Gastrocnemius medialis (tissue), 4 donors: ENCODE data around the gene UTRN. TPM values are rescaled to one million over a fixed set of nuclear protein-coding genes. Genes with fewer than 3 reads are reported as not detected.

Experiments
- ATAC-seq, 2 donors: fragments of 150-250 bp; one replicate each; pipeline ENCODE4 v1.9.1; 2016
- DNase-seq, 2 donors: peaks; one replicate each; pipeline ENCODE4 v3.0.0-alpha.2; 2019
- H3K27ac ChIP-seq, 4 donors: fragments of 200-600 bp; sonication (generic); 1 replicate in 1 of 4; 2 replicates in 3 of 4; pipeline ENCODE4 v1.5.1; 2016 to 2018; ENCODE audit warnings: mild to moderate bottlenecking in 2 of 4, moderate library complexity in 1 of 4
- H3K27me3 ChIP-seq, 3 donors: fragments of 200-600 bp; sonication (generic) in 2 of 3; 1 replicate in 1 of 3; 2 replicates in 2 of 3; pipeline versions ENCODE4 v1.5.1 to v1.6.0; 2016 to 2019; ENCODE audit warnings: mild to moderate bottlenecking in 1 of 3, moderate library complexity in 1 of 3
- H3K36me3 ChIP-seq, 2 donors: fragments of 200-600 bp; sonication (generic) in 1 of 2; one replicate each; pipeline ENCODE4 v1.5.1; 2017 to 2018
- H3K4me1 ChIP-seq, 2 donors: fragments of 200-600 bp; sonication (generic) in 1 of 2; one replicate each; pipeline ENCODE4 v1.5.1; 2016 to 2017; ENCODE audit warnings: mild to moderate bottlenecking in 2 of 2
- H3K4me3 ChIP-seq, 4 donors: fragments of 200-600 bp; sonication (generic) in 3 of 4; 1 replicate in 1 of 4; 2 replicates in 3 of 4; pipeline ENCODE4 v1.5.1; 2016 to 2019; ENCODE audit warnings: mild to moderate bottlenecking in 2 of 4
- H3K9me3 ChIP-seq, 3 donors: fragments of 200-600 bp; sonication (generic) in 2 of 3; 1 replicate in 1 of 3; 2 replicates in 2 of 3; pipeline ENCODE4 v1.5.1; 2016 to 2019
- POLR2A ChIP-seq, 2 donors: fragments of 450-650 bp; IDR thresholded peaks; one replicate each; pipeline ENCODE4 v1.6.1; 2017; ENCODE audit warnings: antibody characterized with exemption in 2 of 2, mild to moderate bottlenecking in 2 of 2, moderate library complexity in 2 of 2
- in situ Hi-C, 4 donors: fragments of 200-750 bp; cut with MboI; loops; one replicate each; pipeline versions ENCODE4 v1.15.0 to v1.8.0; 2017; ENCODE audit warnings: low sequenced_read_pairs in 4 of 4
- intact Hi-C: fragments of 100-400 bp; cut with DNase I; formaldehyde crosslinking; loops from one replicate; pipeline ENCODE4 v1.15.1; 2023; ENCODE audit warnings: low total_unique reads
- total RNA-seq, 4 donors: library from RNA; depleted of rRNA; stranded (reverse); fragments of >200 nt; gene quantifications; one replicate each; pipeline versions ENCODE4 v1.1.0 to v1.2.3, GENCODE V29; 2016
- TF ChIP-seq, protein P1 (sequence below), 5 experiments: fragments of 450-650 bp in 3 of 5; fragments of 200-600 bp in 2 of 5; sonication (generic) in 2 of 5; IDR thresholded peaks in 4 of 5; conservative IDR thresholded peaks in 1 of 5; 1 replicate in 4 of 5; 2 replicates in 1 of 5; pipeline ENCODE4 v1.5.1; 2016 to 2019; ENCODE audit warnings: antibody characterized with exemption in 5 of 5, mild to moderate bottlenecking in 3 of 5, moderate library complexity in 3 of 5

The UTRN gene
- total RNA-seq, 4 donors from 2014 or later: 24.1 to 66.3 (median 40.1) TPM

GRCh38 chr6:144289006-144289405 lies 3.9 kb downstream of the UTRN start:
- H3K36me3 ChIP-seq: peaks cover 0 to 8% of the 10 kb centered on the region in 2 donors
- ATAC-seq (no peak), DNase-seq (no peak)
- in situ Hi-C loops (loop anchor here in 2 of 4 donors (5.0 to 10.0 kb wide), 3 partner anchors 72 to 196 kb away; no protein-coding TSS in a partner anchor), intact Hi-C loops (loop anchor here (5.0 kb wide), 1 partner anchor 188 kb away; no protein-coding TSS in a partner anchor)
- no peaks in the 10 kb centered on the region for H3K9me3 ChIP-seq
- no peaks in the 10 kb centered on the region for H3K27me3 ChIP-seq
- peaks cover 24 to 38% of the 10 kb centered on the region in 2 donors for H3K4me1 ChIP-seq
- TF ChIP-seq, protein P1, sequence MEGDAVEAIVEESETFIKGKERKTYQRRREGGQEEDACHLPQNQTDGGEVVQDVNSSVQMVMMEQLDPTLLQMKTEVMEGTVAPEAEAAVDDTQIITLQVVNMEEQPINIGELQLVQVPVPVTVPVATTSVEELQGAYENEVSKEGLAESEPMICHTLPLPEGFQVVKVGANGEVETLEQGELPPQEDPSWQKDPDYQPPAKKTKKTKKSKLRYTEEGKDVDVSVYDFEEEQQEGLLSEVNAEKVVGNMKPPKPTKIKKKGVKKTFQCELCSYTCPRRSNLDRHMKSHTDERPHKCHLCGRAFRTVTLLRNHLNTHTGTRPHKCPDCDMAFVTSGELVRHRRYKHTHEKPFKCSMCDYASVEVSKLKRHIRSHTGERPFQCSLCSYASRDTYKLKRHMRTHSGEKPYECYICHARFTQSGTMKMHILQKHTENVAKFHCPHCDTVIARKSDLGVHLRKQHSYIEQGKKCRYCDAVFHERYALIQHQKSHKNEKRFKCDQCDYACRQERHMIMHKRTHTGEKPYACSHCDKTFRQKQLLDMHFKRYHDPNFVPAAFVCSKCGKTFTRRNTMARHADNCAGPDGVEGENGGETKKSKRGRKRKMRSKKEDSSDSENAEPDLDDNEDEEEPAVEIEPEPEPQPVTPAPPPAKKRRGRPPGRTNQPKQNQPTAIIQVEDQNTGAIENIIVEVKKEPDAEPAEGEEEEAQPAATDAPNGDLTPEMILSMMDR (IDR thresholded peaks at IDR 0.05 in 4 of 5, conservative IDR thresholded peaks at IDR 0.05 in 1 of 5): no peak
- TF ChIP-seq POLR2A (IDR thresholded peaks at IDR 0.05): no peak
- H3K4me3 ChIP-seq: no peak overlapping the region
- H3K27ac ChIP-seq: no peak overlapping the region

DNA sequence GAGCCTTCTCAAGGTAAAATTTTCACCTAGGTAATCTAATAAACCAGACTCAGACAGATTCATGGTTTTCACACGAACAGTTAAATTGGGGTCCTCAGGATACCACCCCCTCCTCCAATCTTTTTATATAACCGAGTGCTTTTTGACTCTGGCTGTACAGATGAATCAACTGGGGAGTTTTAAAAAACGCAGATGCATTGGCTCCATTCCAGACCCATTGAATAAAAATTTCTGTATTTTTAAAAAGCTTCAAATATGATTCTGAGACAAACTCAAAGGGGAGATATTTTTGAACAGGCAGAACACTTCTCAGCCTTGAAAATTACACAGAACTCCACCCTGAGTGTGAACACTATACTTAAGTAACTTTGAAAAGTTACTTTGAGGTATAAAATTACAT lies 7.2 kb downstream of the UTRN start:
- no peaks in the 10 kb centered on the region for H3K9me3 ChIP-seq
- ATAC-seq (no peak), DNase-seq (no peak)
- intact Hi-C loops: no loop called here
- TF ChIP-seq, protein P1 (IDR thresholded peaks at IDR 0.05 in 4 of 5, conservative IDR thresholded peaks at IDR 0.05 in 1 of 5): no peak
- no peak for TF ChIP-seq POLR2A (IDR thresholded peaks at IDR 0.05)
- H3K4me1 ChIP-seq: peaks cover 37 to 38% of the 10 kb centered on the region in 2 donors
- in situ Hi-C loops: no loop called here
- peaks cover 0 to 20% of the 10 kb centered on the region in 2 donors for H3K36me3 ChIP-seq
- H3K27ac ChIP-seq: peak overlapping the region in 2 of 4 donors; percentile 2 to 32
- H3K4me3 ChIP-seq: no peak overlapping the region
- no peaks in the 10 kb centered on the region for H3K27me3 ChIP-seq

DNA sequence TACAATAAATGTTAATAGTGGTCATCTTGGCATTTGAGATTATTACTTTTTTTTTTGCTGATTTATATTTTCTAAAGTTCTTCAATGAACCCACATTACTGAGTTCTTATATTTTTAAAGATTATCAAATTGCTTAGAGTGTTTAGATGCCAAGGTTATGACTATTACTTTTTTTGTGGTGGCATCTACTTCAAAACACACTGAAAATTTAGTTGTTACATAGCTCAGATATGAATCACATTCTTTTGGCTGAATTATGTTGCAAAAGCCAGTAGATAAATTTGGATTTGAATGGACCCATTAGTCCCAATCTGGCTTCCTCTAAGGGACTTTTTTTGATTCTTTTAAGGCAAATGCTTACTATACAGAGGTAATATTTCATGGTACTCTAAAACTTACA lies 8.9 kb downstream of the UTRN start:
- ATAC-seq (no peak), DNase-seq (no peak)
- intact Hi-C loops (no loop called here), in situ Hi-C loops (no loop called here)
- no peak overlapping the region for H3K27ac ChIP-seq
- peaks cover 45% of the 10 kb centered on the region in 2 donors for H3K4me1 ChIP-seq
- H3K9me3 ChIP-seq: no peaks in the 10 kb centered on the region
- H3K36me3 ChIP-seq: peaks cover 0 to 20% of the 10 kb centered on the region in 2 donors
- no peaks in the 10 kb centered on the region for H3K27me3 ChIP-seq
- no peak overlapping the region for H3K4me3 ChIP-seq
- TF ChIP-seq POLR2A (IDR thresholded peaks at IDR 0.05): no peak
- TF ChIP-seq, protein P1 (IDR thresholded peaks at IDR 0.05 in 4 of 5, conservative IDR thresholded peaks at IDR 0.05 in 1 of 5): no peak

- no peak for ATAC-seq
- H3K9me3 ChIP-seq: no peaks in the 10 kb centered on the region
- no peak for TF ChIP-seq POLR2A (IDR thresholded peaks at IDR 0.05)
- H3K4me3 ChIP-seq: no peak overlapping the region
- no peak overlapping the region for H3K27ac ChIP-seq
- H3K36me3 ChIP-seq: peaks cover 0 to 20% of the 10 kb centered on the region in 2 donors
- DNase-seq: no peak
- intact Hi-C loops: no loop called here
- peaks cover 47 to 50% of the 10 kb centered on the region in 2 donors for H3K4me1 ChIP-seq
- in situ Hi-C loops: no loop called here
- H3K27me3 ChIP-seq: no peaks in the 10 kb centered on the region
Observed at GRCh38 chr6:144295211-144295610, 10.1 kb downstream of the UTRN start.

DNA sequence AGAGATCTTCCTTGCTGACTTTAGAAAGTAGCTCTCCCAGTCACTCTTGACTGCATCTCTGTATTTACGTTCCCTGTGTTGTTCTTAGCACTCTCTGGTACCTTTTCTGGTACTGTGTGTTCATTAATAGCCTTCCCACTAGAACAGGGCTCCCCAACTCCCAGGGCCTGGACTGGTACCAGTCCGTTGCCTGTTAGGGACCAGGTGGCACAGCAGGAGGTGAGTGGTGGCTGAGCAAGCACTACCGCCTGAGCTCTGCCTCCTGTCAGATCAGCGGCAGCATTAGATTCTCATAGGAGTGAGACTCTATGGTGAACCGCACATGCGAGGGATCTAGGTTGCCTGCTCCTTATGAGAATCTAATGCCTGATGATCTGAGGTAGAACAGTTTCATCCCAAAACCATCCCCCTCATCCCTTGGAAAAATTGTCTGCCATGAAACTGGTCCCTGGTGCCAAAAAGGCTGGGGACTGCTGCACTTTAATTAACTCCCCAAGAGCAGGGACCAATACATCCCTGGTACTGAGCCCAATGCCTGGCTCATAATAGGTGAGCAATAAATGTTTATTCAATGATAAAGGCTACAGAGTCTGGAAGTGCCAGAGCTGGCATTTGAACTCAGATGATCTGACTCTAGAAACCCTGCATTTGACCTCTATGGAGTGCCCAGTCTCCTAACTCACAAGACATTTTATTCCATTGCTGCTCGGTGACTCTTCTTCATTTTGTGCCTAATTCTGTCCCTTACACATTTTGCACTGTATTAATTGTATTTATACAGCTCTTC lies 11.0 kb downstream of the UTRN start:
- Histone ChIP-seq H3K27ac (peak overlapping the region; percentile 64 to 72 (median 70)), H3K4me3 (no peak overlapping the region), H3K9me3 (no peaks in the 10 kb centered on the region), H3K27me3 (no peaks in the 10 kb centered on the region), H3K4me1 (peaks cover 47 to 50% of the 10 kb centered on the region in 2 donors), H3K36me3 (peaks cover 0 to 20% of the 10 kb centered on the region in 2 donors)
- ATAC-seq: no peak
- intact Hi-C loops (no loop called here), in situ Hi-C loops (no loop called here)
- no peak for DNase-seq
- TF ChIP-seq, protein P1 (IDR thresholded peaks at IDR 0.05 in 4 of 5, conservative IDR thresholded peaks at IDR 0.05 in 1 of 5): no peak
- no peak for TF ChIP-seq POLR2A (IDR thresholded peaks at IDR 0.05)
